A673 (cell line): Measurements from ENCODE around the gene SAC3D1.

Experiments
- CTCF ChIP-seq: fragments of 300-800, 200-600 bp; sonication (generic); conservative IDR thresholded peaks from 2 replicates; pipeline ENCODE4 v1.5.1; 2017; ENCODE audit warnings: low read depth, mild to moderate bottlenecking, antibody characterized with exemption, low read length, moderate library complexity, mixed read lengths
- EZH2 ChIP-seq: fragments of 200-600 bp; sonication (generic); IDR thresholded peaks from 2 replicates; pipeline ENCODE4 v1.6.1; 2017; ENCODE audit warnings: borderline replicate concordance, low read depth, mild to moderate bottlenecking, mixed read lengths, antibody characterized with exemption, low read length; ENCODE audit not compliant: poor library complexity, severe bottlenecking

DNA sequence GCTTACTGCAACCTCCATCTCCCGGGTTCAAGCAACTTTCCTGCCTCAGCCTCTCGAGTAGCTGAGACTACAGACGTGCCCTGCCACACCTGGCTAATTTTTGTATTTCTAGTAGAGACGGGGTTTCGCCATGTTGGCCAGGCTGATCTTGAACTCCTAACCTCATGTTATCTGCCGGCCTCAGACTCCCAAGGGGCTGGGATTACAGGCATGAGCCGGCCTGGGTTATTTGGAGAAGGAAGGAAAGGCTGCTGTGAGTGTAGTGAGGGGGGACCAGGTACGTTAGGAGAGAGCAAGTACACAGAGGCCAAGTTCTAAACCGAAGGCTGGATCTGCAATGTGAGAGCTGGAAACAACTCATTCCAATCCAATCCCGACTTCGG lies 44.7 kb upstream of the SAC3D1 start:
- TF ChIP-seq CTCF (no peak), EZH2 (no peak)
